ENCODE measurements around the gene ZNF335. TPM values are rescaled to one million over a fixed set of nuclear protein-coding genes. Genes with fewer than 3 reads are reported as not detected.

Gene ZNF335
- total and polyA plus RNA-seq, 2 donors (not counting 1 experiment from before 2014, with no cell fraction given), result 4.8 to 10.2 TPM

DNA sequence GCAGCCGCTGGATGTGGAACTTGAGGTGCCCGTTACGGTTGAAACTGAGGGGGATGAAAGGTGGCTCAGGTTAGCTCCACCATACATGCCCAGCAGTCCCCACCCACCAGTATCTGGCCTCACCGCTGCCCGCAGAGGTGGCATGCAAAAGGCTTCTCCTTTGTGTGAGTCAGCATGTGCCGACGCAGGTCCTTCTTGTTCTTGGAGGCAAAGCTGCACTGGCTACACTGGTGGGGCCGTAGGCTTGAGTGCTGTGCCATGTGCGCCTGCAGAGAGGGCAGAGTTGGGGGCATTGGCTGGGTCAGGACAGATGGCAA, 21.7 kb downstream of the ZNF335 start:
- peaks cover 64% of the 10 kb centered on the region for H3K36me3 ChIP-seq (ENCODE audit: control insufficient read depth, insufficient read depth, low read length)
- H3K27ac ChIP-seq (ENCODE audit: insufficient read depth, low read length), result no peak overlapping the region
- H3K4me2 ChIP-seq (ENCODE audit: extremely low read depth, insufficient read depth, low read length), result no peak overlapping the region
- no peaks in the 10 kb centered on the region for H3K9me3 ChIP-seq (ENCODE audit: control insufficient read depth, insufficient read depth, low read depth, low read length)
- no peak overlapping the region for H3K9ac ChIP-seq (ENCODE audit: insufficient read depth, low read length)
- DNase-seq (ENCODE audit: low read depth in 2 of 2), result no peak
- no peak overlapping the region for H3K4me3 ChIP-seq (replicated peaks in 1 of 4; ENCODE audit: control extremely low read depth in 1 of 4, insufficient read depth in 1 of 4, low read depth in 3 of 4, low read length in 4 of 4)
- no peaks in the 10 kb centered on the region for H3K79me2 ChIP-seq (ENCODE audit: control insufficient read depth, insufficient read depth, low read length)
- no peaks in the 10 kb centered on the region for H4K20me1 ChIP-seq (ENCODE audit: control insufficient read depth, extremely low read depth, insufficient read depth, low read length)
- H3K4me1 ChIP-seq (ENCODE audit: control insufficient read depth, extremely low read depth, insufficient read depth, low read length), result peaks cover 2% of the 10 kb centered on the region
- no peak overlapping the region for H2AFZ ChIP-seq (ENCODE audit: low read length)
- no peaks in the 10 kb centered on the region for H3K27me3 ChIP-seq (ENCODE audit: control insufficient read depth, insufficient read depth, low read length)
- TF ChIP-seq, protein P1, sequence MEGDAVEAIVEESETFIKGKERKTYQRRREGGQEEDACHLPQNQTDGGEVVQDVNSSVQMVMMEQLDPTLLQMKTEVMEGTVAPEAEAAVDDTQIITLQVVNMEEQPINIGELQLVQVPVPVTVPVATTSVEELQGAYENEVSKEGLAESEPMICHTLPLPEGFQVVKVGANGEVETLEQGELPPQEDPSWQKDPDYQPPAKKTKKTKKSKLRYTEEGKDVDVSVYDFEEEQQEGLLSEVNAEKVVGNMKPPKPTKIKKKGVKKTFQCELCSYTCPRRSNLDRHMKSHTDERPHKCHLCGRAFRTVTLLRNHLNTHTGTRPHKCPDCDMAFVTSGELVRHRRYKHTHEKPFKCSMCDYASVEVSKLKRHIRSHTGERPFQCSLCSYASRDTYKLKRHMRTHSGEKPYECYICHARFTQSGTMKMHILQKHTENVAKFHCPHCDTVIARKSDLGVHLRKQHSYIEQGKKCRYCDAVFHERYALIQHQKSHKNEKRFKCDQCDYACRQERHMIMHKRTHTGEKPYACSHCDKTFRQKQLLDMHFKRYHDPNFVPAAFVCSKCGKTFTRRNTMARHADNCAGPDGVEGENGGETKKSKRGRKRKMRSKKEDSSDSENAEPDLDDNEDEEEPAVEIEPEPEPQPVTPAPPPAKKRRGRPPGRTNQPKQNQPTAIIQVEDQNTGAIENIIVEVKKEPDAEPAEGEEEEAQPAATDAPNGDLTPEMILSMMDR (conservative IDR thresholded peaks at IDR 0.05 in 1 of 2, IDR thresholded peaks at IDR 0.05 in 1 of 2; ENCODE audit: low read depth in 1 of 2, low read length in 2 of 2), result no peak
- TF ChIP-seq EZH2 (IDR thresholded peaks at IDR 0.05; ENCODE audit: low read length, missing control alignments), result no peak

DNA sequence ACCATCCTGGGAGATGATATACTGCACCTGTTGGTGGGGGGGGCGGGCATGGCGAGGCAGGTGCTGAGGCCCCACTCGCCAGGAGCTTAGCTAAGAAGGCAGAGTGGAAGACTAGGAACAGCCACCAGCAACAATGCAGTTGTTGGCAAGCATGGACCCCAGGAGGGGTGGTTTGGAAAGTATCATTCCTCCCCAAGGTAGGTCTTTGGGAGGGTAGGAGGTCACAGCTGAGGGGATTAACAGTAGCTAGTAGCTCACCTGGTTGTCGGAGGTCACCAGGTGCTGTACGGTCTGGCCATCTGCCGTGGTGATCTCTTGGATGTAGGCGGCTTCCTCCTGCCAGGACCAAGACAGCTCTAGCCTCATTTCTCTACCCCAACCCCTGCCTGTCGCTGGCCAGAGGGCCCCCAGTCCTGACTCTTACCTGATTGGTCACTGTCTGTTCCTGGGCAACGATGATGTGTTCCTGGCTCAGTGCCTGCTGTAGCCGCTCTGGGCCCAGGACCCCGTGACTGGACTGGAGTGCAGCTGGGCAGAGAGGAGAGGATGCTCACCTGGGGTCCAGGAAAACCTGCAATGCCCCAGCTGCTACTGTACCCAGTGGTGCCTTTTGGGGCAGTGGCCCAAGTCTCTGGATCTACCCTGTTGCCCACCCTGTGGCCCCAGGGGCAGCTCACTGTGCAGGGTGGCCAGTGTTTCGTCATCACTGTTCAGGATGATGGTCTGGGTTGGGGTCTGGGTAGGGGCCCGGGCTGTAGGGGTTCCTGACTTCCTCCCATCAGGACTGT, 22.3 kb downstream of the ZNF335 start:
- H3K9ac ChIP-seq (ENCODE audit: insufficient read depth, low read length), result no peak overlapping the region
- no peak overlapping the region for H3K4me3 ChIP-seq (replicated peaks in 1 of 4; ENCODE audit: control extremely low read depth in 1 of 4, insufficient read depth in 1 of 4, low read depth in 3 of 4, low read length in 4 of 4)
- no peak for DNase-seq (ENCODE audit: low read depth in 2 of 2)
- no peaks in the 10 kb centered on the region for H3K79me2 ChIP-seq (ENCODE audit: control insufficient read depth, insufficient read depth, low read length)
- no peak for TF ChIP-seq EZH2 (IDR thresholded peaks at IDR 0.05; ENCODE audit: low read length, missing control alignments)
- TF ChIP-seq, protein P1 (conservative IDR thresholded peaks at IDR 0.05 in 1 of 2, IDR thresholded peaks at IDR 0.05 in 1 of 2; ENCODE audit: low read depth in 1 of 2, low read length in 2 of 2), result no peak
- H3K27me3 ChIP-seq (ENCODE audit: control insufficient read depth, insufficient read depth, low read length), result no peaks in the 10 kb centered on the region
- no peaks in the 10 kb centered on the region for H4K20me1 ChIP-seq (ENCODE audit: control insufficient read depth, extremely low read depth, insufficient read depth, low read length)
- no peak overlapping the region for H3K27ac ChIP-seq (ENCODE audit: insufficient read depth, low read length)
- H3K4me2 ChIP-seq (ENCODE audit: extremely low read depth, insufficient read depth, low read length), result no peak overlapping the region
- H2AFZ ChIP-seq (ENCODE audit: low read length), result no peak overlapping the region
- H3K4me1 ChIP-seq (ENCODE audit: control insufficient read depth, extremely low read depth, insufficient read depth, low read length), result peaks cover 2% of the 10 kb centered on the region
- H3K36me3 ChIP-seq (ENCODE audit: control insufficient read depth, insufficient read depth, low read length), result peaks cover 69% of the 10 kb centered on the region
- no peaks in the 10 kb centered on the region for H3K9me3 ChIP-seq (ENCODE audit: control insufficient read depth, insufficient read depth, low read depth, low read length)

DNA sequence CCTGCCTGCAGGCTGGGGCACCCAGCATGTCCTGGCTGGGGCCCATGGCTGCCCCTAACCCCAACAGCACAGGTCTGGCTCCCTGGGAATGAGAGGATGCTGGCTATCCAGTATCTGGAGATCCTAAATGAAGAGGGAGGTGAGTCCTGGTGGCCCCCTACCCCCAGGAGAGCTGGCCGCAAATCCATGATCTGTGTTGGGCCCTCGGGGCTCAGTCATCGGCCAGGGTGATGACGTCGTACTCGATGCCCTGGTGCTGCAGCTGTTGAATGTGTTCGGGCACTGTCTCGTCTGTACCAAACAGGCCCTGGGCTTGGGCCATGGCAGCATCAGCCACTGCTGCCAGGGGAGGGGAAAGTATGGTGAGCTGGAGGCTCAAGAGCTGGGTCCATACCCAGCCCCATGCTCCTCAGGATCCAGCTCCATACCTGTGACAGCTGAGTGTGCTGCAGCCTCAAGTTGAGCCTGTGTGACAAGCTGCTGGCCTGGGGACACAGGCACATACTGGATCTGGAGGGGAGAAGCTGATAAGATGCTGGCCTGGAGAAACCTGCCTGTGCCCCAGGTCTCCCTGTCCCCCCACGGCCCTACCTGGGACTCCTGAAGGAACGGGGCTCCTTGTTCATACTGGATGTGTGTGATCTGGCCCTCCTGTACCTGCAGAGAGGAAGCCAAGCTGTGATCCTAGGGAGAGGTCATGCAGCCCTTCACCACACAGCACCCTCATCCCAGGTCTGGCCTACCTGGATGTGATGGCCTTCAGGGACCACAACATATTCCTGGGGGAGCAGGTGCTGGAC, 23.1 kb downstream of the ZNF335 start:
- Histone ChIP-seq H3K79me2 (ENCODE audit: control insufficient read depth, insufficient read depth, low read length) (no peaks in the 10 kb centered on the region), H3K4me2 (ENCODE audit: extremely low read depth, insufficient read depth, low read length) (no peak overlapping the region), H3K27me3 (ENCODE audit: control insufficient read depth, insufficient read depth, low read length) (no peaks in the 10 kb centered on the region), H3K9ac (ENCODE audit: insufficient read depth, low read length) (no peak overlapping the region), H3K9me3 (ENCODE audit: control insufficient read depth, insufficient read depth, low read depth, low read length) (no peaks in the 10 kb centered on the region), H3K4me3 (replicated peaks in 1 of 4; ENCODE audit: control extremely low read depth in 1 of 4, insufficient read depth in 1 of 4, low read depth in 3 of 4, low read length in 4 of 4) (no peak overlapping the region), H4K20me1 (ENCODE audit: control insufficient read depth, extremely low read depth, insufficient read depth, low read length) (no peaks in the 10 kb centered on the region), H3K4me1 (ENCODE audit: control insufficient read depth, extremely low read depth, insufficient read depth, low read length) (peaks cover 2% of the 10 kb centered on the region), H3K36me3 (ENCODE audit: control insufficient read depth, insufficient read depth, low read length) (peaks cover 71% of the 10 kb centered on the region), H2AFZ (ENCODE audit: low read length) (no peak overlapping the region), H3K27ac (ENCODE audit: insufficient read depth, low read length) (no peak overlapping the region)
- no peak for DNase-seq (ENCODE audit: low read depth in 2 of 2)
- no peak for TF ChIP-seq EZH2 (IDR thresholded peaks at IDR 0.05; ENCODE audit: low read length, missing control alignments)
- TF ChIP-seq, protein P1 (conservative IDR thresholded peaks at IDR 0.05 in 1 of 2, IDR thresholded peaks at IDR 0.05 in 1 of 2; ENCODE audit: low read depth in 1 of 2, low read length in 2 of 2), result no peak

All from fibroblast of lung (primary cell).